ENCODE measurements around the gene JADE1. TPM values are rescaled to one million over a fixed set of nuclear protein-coding genes. Genes with fewer than 3 reads are reported as not detected.

Gene JADE1
- polyA plus RNA-seq, 2 of the 4 experiments (the other 2 are of a cell fraction): 23.7 to 54.6 TPM

DNA sequence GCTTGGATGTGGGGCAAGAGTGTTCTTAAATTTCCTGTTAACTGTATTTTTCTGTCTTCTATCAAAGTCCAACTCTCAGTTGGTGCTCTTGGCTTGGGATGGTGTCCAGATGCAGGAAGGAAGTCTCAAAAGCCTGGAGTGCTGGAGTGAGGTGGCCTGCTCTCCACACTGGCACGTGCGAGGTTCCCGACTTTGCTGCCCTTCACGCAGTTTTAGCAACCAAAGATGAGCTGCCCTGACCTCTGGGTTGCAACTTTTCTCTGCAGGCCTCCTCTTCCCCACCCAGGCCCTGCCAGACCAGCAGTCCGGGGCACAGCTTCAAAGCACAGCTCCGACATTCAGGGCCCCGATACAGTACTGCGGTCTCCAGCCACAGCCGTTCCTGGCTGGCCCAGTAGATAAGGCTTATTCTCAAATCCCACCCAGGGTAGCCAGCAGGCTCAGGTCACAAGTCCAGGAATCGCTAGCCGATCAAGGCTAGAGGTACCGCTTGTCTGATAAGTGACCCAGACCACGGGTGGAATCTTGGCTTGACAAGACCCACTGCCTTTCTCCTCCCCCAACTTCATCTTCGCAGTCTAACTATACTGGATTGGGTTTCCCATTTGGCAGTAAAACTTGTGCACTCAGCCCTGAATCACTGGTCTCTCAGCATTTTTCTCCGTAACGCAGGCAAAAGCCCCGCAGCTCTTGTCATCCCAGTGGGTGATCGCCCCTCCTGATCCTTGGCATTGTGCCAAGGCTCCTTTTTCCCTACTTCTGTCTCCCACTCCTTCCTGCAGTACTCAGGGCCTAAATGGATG is 21.8 kb upstream of the JADE1 start:
- ChIA-PET POLR2A (no interaction called here), CTCF (no interaction called here)
- no peak for FAIRE-seq
- no peak overlapping the region for H3K4me2 ChIP-seq
- WGBS (ENCODE audit: missing lambda C conversion rate): 94% methylated on average over 18 of the region's 18 CpGs
- TF ChIP-seq CHD4 (IDR thresholded peaks at IDR 0.05; ENCODE audit: borderline replicate concordance): no peak
- no peak for TF ChIP-seq SMC3 (IDR thresholded peaks at IDR 0.05)
- TF ChIP-seq, protein P1, sequence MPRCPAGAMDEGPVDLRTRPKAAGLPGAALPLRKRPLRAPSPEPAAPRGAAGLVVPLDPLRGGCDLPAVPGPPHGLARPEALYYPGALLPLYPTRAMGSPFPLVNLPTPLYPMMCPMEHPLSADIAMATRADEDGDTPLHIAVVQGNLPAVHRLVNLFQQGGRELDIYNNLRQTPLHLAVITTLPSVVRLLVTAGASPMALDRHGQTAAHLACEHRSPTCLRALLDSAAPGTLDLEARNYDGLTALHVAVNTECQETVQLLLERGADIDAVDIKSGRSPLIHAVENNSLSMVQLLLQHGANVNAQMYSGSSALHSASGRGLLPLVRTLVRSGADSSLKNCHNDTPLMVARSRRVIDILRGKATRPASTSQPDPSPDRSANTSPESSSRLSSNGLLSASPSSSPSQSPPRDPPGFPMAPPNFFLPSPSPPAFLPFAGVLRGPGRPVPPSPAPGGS (IDR thresholded peaks at IDR 0.05): no peak
- no peak for TF ChIP-seq PHF8 (IDR thresholded peaks at IDR 0.05; ENCODE audit: borderline replicate concordance, low read depth)
- TF ChIP-seq GATA3 (IDR thresholded peaks at IDR 0.05; ENCODE audit: borderline replicate concordance): no peak
- TF ChIP-seq, protein P2, sequence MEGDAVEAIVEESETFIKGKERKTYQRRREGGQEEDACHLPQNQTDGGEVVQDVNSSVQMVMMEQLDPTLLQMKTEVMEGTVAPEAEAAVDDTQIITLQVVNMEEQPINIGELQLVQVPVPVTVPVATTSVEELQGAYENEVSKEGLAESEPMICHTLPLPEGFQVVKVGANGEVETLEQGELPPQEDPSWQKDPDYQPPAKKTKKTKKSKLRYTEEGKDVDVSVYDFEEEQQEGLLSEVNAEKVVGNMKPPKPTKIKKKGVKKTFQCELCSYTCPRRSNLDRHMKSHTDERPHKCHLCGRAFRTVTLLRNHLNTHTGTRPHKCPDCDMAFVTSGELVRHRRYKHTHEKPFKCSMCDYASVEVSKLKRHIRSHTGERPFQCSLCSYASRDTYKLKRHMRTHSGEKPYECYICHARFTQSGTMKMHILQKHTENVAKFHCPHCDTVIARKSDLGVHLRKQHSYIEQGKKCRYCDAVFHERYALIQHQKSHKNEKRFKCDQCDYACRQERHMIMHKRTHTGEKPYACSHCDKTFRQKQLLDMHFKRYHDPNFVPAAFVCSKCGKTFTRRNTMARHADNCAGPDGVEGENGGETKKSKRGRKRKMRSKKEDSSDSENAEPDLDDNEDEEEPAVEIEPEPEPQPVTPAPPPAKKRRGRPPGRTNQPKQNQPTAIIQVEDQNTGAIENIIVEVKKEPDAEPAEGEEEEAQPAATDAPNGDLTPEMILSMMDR (IDR thresholded peaks at IDR 0.05): no peak
- TF ChIP-seq ZSCAN20 (CRISPR knock-in tag; IDR thresholded peaks at IDR 0.05): no peak
- TF ChIP-seq FOSL2 (IDR thresholded peaks at IDR 0.05): no peak
- no peak for TF ChIP-seq FOSL2 (CRISPR knock-in tag; IDR thresholded peaks at IDR 0.05)
- no peak for TF ChIP-seq ZFP36 (IDR thresholded peaks at IDR 0.05; ENCODE audit: borderline replicate concordance, partially characterized antibody)
- TF ChIP-seq NR3C1 (IDR thresholded peaks at IDR 0.05): no peak
- no peak for TF ChIP-seq HOXB5 (CRISPR knock-in tag; IDR thresholded peaks at IDR 0.05)
- no peak for TF ChIP-seq KDM1A (IDR thresholded peaks at IDR 0.05; ENCODE audit: low read depth)
- TF ChIP-seq, protein P3, sequence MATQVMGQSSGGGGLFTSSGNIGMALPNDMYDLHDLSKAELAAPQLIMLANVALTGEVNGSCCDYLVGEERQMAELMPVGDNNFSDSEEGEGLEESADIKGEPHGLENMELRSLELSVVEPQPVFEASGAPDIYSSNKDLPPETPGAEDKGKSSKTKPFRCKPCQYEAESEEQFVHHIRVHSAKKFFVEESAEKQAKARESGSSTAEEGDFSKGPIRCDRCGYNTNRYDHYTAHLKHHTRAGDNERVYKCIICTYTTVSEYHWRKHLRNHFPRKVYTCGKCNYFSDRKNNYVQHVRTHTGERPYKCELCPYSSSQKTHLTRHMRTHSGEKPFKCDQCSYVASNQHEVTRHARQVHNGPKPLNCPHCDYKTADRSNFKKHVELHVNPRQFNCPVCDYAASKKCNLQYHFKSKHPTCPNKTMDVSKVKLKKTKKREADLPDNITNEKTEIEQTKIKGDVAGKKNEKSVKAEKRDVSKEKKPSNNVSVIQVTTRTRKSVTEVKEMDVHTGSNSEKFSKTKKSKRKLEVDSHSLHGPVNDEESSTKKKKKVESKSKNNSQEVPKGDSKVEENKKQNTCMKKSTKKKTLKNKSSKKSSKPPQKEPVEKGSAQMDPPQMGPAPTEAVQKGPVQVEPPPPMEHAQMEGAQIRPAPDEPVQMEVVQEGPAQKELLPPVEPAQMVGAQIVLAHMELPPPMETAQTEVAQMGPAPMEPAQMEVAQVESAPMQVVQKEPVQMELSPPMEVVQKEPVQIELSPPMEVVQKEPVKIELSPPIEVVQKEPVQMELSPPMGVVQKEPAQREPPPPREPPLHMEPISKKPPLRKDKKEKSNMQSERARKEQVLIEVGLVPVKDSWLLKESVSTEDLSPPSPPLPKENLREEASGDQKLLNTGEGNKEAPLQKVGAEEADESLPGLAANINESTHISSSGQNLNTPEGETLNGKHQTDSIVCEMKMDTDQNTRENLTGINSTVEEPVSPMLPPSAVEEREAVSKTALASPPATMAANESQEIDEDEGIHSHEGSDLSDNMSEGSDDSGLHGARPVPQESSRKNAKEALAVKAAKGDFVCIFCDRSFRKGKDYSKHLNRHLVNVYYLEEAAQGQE (IDR thresholded peaks at IDR 0.05): no peak
- no peak for TF ChIP-seq EP300 (IDR thresholded peaks at IDR 0.05)
- peak overlapping the region in 1 of 2 experiments; percentile 37; a peak in 1 of 6 replicates for H3K27ac ChIP-seq
- no peaks in the 10 kb centered on the region for H3K9me3 ChIP-seq
- DNase-seq (ENCODE audit: low read depth in 1 of 2, low spot score in 1 of 2): no peak
- ATAC-seq: no peak
- peaks cover 8% of the 10 kb centered on the region; the same call in 1 of the 3 replicates for H3K4me1 ChIP-seq
- no peak overlapping the region for H3K4me3 ChIP-seq

DNA sequence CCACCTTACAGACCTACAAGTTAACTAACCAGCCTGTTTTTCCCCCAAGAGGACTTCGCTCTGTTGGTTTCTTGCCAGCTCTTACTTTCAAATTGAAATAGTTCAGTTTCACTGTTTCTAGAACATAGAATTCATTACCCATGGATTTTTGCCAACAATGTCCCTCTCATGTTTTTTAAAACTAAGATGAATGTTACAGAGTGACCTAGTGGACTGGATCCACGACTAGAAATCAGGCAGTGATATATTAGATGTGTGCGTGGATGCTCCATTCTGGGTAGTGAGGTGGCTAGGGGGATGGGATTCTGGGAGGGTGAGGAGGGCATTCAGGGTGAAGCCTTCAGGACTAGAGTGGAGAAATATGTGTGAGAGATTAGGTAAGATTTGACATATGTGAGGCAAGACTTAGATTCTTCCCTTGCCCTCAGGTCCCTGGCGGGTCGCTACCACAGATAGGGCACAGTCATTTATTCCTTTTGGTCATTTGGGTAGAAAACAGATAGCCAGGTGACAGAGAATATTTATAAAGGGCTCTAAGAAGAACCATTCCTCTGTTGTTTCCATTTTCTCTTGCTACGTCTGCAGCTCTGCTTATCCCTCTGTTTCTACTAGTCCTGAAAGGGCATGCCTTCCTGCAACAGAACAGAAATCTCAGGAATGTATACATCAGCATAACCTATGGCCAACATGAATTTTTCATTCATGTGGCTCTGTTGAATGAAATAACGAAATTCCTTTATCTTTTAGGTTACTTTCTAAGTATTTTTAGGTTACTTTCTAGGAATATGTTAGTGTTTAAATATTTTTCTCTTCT is 15.4 kb upstream of the JADE1 start:
- FAIRE-seq (no peak), DNase-seq (ENCODE audit: low read depth in 1 of 2, low spot score in 1 of 2) (peak in 1 of 2 experiments; percentile 34), ATAC-seq (peak; percentile 47 to 69; a peak in 4 of 6 replicates)
- peak overlapping the region; percentile 43 for H3K4me2 ChIP-seq
- peak overlapping the region; percentile 65 to 75 for H3K27ac ChIP-seq
- no peaks in the 10 kb centered on the region for H3K9me3 ChIP-seq
- no peak for TF ChIP-seq MAZ (IDR thresholded peaks at IDR 0.05; ENCODE audit: borderline replicate concordance, low read depth, low read length)
- no peak for TF ChIP-seq HOXA7 (CRISPR knock-in tag; IDR thresholded peaks at IDR 0.05)
- TF ChIP-seq CEBPB (IDR thresholded peaks at IDR 0.05): peak; percentile 75 to 85
- TF ChIP-seq ZSCAN20 (CRISPR knock-in tag; IDR thresholded peaks at IDR 0.05): no peak
- TF ChIP-seq, protein P3 (IDR thresholded peaks at IDR 0.05): no peak
- TF ChIP-seq PHF8 (IDR thresholded peaks at IDR 0.05; ENCODE audit: borderline replicate concordance, low read depth): no peak
- TF ChIP-seq ESRRA (IDR thresholded peaks at IDR 0.05; ENCODE audit: borderline replicate concordance, low read length): no peak
- TF ChIP-seq JUN (IDR thresholded peaks at IDR 0.05): no peak
- no peak for TF ChIP-seq CHD4 (IDR thresholded peaks at IDR 0.05; ENCODE audit: borderline replicate concordance)
- TF ChIP-seq HOXB5 (CRISPR knock-in tag; IDR thresholded peaks at IDR 0.05): no peak
- TF ChIP-seq, protein P4, sequence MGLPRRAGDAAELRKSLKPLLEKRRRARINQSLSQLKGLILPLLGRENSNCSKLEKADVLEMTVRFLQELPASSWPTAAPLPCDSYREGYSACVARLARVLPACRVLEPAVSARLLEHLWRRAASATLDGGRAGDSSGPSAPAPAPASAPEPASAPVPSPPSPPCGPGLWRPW (IDR thresholded peaks at IDR 0.05): peak; percentile 72; the same call in 1 of the 2 replicates
- no peak overlapping the region for H3K4me3 ChIP-seq
- ChIA-PET POLR2A (no interaction called here), CTCF (no interaction called here)
- H3K4me1 ChIP-seq: peaks cover 27% of the 10 kb centered on the region
- WGBS (ENCODE audit: missing lambda C conversion rate): 48% methylated on average over 7 of the region's 7 CpGs
